NCI-H2029 (cell line): ENCODE data around the gene ITPR2.
"Not testable (repeated sequence)": the region's sequence is repeated elsewhere in the genome, so short reads cannot be mapped to it uniquely, and the experiment has no call there.

Source experiments
- DNase-seq: peaks from one replicate; lab custom pipeline; 2025; lab: John Stamatoyannopoulos, UW

Gene ITPR2

GRCh38 chr12:26832822-26833742, at the start of gene ITPR2:
Gene ITPR2 (minus strand): TSS chr12:26833194. CDS start chr12:26832781, 413 bp downstream.
- DNase-seq = peak; percentile 85

GRCh38 chr12:26880625-26881024, 47.6 kb upstream of the ITPR2 start:
- no peak for DNase-seq

GRCh38 chr12:26878661-26879119, 45.7 kb upstream of the ITPR2 start:
- peak; percentile 88 for DNase-seq

- DNase-seq = no peak
Observed at GRCh38 chr12:26874501-26875296, 41.7 kb upstream of the ITPR2 start.

DNA sequence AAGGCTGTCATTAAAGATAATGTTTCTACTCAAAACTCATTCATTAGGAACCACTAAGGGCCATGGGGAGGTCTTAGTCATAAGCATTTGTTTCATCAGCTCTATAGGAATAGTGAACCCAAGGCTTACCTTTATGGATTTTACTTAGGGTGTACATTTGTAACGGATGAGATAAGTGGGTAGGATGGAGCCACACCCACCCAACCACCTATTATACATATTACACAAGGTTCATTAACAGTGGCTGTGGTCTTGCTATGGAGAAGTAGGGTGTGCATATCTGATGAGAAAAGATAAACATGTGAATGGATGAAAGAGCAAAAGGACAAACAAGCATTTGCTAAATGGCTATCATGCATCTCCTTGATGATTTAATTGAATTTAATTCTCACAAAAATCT, 39.6 kb upstream of the ITPR2 start:
- no peak for DNase-seq

DNA sequence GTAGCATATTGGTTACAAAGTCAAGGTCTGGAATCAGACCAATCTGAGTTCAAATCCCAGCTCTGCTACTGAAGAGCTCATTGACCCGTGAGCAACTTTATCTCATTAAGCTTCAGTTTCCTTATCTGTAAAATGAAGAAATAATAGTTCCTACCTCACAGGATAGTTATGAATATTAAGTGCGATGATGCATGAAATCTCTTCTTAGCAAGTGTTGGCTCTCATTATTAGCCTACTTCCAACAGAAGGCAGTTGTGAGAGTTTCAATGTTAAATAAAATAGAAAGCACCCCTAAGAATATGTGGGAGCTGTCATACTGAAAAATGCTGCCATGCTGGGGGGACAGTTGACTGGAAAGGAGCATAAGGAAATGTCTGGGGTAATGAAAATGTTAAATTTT, 39.0 kb upstream of the ITPR2 start:
- no peak for DNase-seq

GRCh38 chr12:26870491-26871419, 37.8 kb upstream of the ITPR2 start:
- DNase-seq = peak; percentile 46

GRCh38 chr12:26869908-26870459, 37.0 kb upstream of the ITPR2 start:
- DNase-seq = peak; percentile 13

- DNase-seq = no peak
Observed at GRCh38 chr12:26869104-26869494, 36.1 kb upstream of the ITPR2 start.

DNA sequence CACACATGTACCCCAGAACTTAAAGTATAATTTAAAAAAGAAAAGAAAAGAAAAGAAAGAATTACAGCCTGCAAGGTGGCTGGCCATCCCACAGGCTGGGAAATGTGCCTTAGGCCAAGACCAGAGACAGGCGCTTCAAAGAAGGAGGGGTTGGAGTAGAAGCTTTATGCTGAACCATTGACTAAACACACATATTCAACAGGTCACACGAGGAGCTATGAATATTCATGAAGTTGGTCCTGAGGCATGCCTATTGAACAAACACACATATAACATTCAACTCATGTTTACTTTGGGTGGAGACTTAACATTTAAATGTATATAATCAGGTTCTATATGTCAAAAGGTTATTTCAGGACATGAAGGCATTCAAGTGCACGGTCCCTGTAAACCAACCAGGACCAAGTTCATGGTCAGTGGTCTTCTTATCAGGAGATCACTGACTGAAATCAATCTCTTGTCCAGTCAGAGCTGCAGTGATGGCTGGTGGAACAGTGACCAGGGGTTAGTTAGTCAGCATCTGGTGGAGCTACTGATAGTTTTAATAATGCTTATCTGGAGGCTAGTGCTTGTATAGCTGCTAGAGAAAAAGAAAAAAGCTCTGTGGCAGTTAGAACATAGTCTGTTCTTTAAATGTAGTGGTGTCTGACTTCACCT, 35.6 kb upstream of the ITPR2 start:
- no peak for DNase-seq

GRCh38 chr12:26867080-26867479, 34.1 kb upstream of the ITPR2 start:
- no peak for DNase-seq

GRCh38 chr12:26863515-26863914, 30.5 kb upstream of the ITPR2 start:
- no peak for DNase-seq

- not testable (repeated sequence) for DNase-seq
Observed at GRCh38 chr12:26862787-26863186, 29.8 kb upstream of the ITPR2 start.

- DNase-seq = no peak
Observed at GRCh38 chr12:26861690-26862089, 28.7 kb upstream of the ITPR2 start.

DNA sequence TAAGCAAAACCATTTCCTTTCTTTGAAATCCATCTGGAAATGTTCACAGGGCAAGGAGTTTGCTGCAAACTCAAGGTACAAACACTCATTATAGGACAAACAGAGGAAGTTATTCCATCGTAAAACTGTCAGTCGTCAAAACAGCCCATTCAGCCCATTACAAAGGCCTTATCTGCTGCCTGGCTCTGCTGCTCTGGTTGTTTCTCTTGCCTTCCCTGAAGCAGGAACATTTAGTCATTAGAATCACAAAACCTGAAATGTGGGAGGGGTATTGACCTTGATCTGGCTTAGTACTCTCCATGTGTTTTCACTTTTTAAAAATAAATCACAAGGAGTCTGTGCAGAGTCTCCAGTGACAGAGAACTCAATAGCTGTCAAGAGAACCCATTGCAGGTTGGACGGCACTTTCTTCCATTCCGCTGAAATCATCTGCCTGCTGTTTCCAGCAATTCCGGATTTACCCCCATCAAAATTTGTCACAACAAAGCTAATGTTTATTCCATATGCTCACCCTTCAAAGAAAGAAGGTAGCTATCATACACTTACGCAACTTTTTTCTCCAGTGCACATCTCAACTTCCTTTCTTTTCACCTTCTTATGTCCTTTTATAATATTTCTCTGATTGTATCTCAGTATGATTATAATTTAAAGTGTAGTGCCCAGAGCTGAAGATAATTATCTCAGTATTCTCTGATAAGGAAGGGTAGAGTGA, 24.6 kb upstream of the ITPR2 start:
- DNase-seq = no peak

DNA sequence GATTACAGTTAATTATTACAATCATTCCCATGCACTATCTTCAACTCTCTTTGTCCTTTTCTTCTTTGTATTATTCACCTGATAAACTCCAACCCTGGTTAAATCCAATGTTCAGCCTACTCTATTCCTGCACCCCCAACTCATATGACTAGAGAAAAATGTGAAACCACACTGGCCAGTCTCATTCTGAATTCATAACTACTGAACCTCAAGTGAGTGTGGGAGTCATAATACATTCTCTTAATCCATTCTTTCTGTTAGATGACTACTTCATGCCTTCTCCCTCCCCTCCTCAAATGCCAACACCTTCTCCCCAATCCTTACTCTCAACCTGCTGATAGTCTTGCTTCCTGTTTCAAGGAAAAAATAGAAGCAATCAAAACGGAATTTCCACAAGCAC, 22.3 kb upstream of the ITPR2 start:
- DNase-seq = no peak

DNA sequence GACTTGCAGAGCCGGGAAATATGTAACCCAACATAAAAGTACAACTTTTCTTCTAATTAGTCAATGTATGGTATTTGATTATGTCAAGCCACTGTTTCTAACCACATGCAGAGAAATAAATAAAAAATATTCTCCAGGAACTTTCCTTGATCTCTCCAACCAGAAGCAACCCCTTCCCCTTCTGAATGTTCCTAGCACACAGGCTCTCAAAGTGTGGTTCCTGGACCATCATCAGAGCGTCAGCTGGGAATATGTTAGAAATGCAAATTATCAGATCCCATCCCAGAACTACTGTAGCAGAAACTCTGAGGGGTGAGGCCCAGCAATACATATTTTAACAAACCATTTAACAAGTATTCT, 21.0 kb upstream of the ITPR2 start:
- DNase-seq = no peak

DNA sequence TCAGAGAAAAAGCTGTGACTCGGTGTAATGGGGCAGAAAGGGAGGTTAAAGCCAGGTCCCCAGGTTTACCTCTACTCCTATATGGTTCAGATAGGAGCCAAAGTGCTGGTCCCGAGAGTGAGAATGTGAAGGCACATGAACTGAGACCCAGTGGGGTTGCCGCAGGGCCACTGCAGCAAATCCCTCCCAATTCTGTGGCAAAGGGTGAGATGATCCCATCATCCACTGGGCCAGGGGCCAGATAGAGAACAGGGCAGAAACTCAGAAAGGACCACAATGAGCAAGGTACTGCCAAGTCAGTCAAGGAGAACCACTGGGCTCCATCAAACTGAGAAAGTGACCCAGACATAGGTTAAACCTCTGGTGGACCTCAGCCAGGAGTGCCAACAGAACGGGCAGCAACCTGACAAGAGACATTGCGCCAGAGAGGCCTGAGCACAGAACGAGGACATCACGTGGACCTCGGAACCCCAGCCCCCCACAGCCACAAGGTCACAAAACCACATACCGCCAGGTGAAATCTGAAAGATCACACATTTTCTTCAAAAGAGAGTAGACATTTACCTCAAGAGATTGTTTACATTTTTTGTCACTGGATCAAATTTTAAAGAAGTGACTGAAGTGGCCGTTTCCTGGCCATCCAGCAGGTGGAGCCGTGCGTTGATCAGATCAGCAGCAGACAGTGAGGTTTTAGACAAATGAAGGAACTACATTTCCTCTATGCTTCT, 20.5 kb upstream of the ITPR2 start:
- peak; percentile 64 for DNase-seq

GRCh38 chr12:26851031-26851809, 18.2 kb upstream of the ITPR2 start:
- DNase-seq = no peak
